NCI-H446 (cell line): ENCODE data around the gene EIPR1.

Experiments used
- DNase-seq, 2 experiments: peaks; one replicate each; lab custom pipeline; 2025; lab: John Stamatoyannopoulos, UW

Gene EIPR1

DNA sequence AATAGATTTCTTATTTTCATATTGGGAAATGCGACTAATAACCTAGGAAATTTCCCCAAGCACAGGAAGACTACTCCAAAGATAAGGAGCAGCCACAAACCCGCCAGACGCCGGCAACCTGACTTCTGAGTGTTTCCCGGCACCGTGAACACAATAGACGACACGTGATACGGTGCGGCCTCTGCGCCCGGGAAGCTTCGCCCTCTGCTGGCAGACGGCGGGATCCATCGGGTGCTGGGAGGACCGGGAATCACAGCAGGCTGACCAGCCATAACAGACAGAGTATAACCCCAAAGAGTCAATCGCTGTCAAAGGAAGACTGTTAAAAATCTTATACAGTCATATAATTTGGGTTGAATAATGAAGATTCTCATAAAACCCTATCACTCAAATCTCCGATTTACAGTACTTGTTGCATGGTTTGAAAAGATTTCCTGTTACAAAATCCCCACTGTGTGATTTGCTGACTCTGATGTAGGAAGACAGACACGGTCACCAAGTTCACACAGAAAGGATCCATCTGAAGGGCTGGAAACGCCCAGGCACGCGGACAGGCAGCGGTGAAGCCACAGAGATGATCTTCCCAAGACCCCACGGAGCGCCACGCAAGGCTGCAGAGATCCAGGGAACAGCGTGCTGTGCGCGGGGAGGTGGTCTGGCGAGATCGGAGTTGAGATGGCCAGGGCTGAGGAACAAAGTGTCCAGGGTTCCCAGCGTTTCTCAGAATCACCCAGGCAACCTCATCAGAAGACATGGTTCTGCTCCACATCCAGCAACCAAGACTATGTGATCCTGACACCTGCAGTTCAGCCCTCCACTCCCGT is 73.8 kb downstream of the EIPR1 start:
- peak; percentile 81 to 87 for DNase-seq

DNA sequence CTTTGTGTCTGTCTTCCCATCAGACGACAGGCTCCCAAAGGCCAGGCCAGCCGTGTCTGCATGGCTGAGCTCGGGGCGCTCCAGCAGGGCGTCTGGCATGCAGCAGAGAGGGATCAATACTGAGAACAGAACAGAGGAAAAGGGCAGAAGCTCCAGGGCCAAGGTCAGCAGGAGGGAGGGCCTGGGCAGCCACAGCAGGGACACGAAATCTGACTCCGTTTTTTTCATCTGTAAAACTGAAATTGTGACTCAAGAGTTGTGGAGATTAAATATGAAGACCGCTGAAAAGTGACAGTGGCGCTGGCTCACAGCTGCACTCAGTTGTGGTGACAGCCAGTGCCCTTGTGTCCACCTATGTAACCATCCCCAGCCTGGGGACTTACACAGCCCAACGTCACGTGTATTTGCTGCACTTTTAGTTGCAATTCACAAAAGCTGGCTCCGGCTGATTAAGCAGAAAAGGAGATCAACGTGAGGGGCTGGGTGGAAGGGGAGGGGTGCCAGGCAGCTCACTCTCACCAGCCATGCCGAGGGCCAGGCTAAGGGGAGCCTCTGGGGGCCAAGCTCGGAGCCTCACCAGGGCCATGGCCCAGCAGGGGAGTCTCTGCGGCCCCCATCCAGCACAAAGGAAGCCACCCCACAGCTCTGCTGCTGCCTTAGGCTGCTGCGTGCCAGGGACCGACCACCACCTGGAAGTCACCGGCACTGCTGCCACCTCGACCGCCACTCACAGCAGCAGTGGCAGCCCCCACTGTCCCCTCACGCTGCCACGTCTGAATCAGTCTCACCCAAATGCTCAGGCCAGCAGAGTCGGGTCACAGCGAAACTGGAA is 74.7 kb downstream of the EIPR1 start:
- DNase-seq: no peak

DNA sequence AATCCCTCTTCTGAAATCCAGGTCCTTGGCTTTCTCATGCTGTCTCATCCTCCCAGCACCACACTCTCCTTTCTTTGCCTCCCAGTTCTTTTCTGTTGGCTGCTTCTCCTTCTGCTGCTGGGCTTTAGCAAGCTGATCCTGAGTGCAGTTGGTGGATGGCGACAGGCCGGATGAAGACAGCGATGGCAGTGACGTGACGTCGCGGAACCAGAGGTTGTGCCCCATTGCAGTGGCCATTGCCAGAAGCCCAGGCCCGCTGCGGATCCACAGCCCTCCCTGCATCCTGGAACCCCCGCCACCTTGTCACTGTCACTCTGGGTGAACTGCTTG is 75.2 kb downstream of the EIPR1 start:
- no peak for DNase-seq

DNA sequence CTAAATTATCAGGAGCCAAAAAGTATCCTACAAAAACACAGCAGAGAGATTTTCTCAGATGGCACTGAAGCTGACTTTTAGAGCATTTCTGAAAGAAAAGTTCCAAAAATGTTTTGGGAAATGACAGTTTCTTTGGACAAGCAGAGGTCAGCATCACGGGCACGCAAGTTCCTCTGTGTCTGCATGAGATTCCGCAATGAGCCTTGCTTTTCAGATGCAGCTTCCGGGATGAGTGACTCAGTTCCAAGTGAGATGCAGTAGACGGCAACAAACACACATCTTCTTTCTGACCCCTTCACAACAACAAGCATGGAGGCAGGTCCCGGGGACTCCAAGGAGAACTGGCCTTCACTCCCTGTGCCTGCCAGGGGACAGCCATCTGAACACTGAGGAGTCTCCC is 76.6 kb downstream of the EIPR1 start:
- no peak for DNase-seq

DNA sequence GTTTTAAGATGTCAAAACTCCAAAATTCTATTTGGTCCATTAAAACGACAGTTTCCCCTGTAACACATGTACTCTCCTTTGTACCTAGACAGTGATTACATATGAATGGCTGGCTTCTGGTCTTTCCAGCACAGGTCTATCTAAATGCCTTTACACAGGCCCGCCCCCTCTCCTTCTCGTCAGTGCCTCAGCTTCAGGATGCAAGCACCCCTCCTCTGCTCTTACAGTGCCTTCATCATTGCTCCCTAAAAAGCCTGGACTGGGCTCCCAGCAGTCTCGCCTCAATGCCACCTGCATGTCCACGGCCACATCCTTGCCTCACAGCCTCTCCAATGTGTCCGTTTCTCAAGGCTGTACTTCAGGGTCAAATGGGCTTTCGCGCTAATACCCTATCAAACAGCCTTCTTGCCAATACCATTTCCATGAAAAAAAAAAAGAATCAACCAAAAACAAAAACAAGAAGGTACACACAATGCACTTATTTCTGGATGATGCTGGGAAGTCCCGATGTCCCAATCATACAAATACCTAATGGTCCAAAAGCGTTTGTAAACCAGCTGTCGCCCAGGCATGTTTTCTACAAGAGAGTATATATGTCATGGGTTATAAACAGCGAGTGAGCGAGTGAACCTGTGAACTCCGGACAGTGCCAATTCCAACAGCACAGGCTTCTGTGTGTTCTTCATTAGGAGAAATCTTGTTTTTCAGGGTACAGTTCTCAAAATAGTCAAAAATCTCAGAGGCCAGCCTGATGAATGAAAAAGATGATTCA is 77.2 kb downstream of the EIPR1 start:
- DNase-seq: no peak

GRCh38 chr2:3299703-3300102 is 77.9 kb downstream of the EIPR1 start:
- DNase-seq: no peak

GRCh38 chr2:3299130-3299529 is 78.5 kb downstream of the EIPR1 start:
- no peak for DNase-seq

GRCh38 chr2:3298191-3298590 is 79.4 kb downstream of the EIPR1 start:
- DNase-seq: no peak

DNA sequence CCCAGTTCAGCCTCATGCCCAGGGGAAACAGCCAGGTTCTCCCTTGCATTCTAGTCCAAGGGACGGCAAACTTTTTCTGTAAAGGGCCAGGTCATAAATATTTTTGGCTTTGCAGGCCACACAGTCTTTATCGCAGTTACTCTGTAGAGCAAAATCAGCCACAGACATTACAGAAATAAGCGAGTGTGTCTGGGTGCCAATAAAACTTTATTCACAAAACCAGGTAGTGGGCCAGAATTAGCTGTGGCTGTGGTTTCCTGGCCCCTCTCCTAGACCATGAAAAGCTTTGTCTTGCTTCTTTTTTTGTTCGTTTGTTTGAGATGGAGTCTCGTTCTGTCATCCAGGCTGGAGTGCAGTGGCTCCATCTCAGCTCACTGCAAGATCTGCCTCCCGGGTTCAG is 80.1 kb downstream of the EIPR1 start:
- no peak for DNase-seq

- no peak for DNase-seq
Measured at GRCh38 chr2:3296182-3296972, 81.2 kb downstream of the EIPR1 start.

- DNase-seq: no peak
Measured at GRCh38 chr2:3294493-3294892, 83.1 kb downstream of the EIPR1 start.

- DNase-seq: no peak
Measured at GRCh38 chr2:3294069-3294468, 83.5 kb downstream of the EIPR1 start.

GRCh38 chr2:3293221-3293620 is 84.4 kb downstream of the EIPR1 start:
- DNase-seq: no peak

DNA sequence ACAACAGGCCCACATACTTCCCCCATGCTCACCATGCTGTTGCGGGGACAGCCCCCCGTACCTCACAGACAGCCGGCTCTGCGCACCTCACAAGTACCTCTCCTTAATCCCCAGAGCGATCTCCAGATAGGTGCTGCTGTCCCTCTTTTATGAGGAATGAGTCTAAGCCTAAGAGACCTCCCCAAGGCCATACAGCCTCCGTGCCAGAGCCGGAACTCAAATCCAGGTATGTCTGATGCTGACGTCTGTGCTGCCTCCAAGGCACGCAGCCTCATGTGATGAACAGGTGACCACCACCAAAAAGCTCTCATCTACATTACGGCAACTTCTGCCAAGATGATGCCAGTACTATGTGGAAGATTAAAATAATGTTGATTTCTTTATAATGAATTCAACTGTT is 85.2 kb downstream of the EIPR1 start:
- no peak for DNase-seq

GRCh38 chr2:3291750-3292149 is 85.9 kb downstream of the EIPR1 start:
- no peak for DNase-seq

DNA sequence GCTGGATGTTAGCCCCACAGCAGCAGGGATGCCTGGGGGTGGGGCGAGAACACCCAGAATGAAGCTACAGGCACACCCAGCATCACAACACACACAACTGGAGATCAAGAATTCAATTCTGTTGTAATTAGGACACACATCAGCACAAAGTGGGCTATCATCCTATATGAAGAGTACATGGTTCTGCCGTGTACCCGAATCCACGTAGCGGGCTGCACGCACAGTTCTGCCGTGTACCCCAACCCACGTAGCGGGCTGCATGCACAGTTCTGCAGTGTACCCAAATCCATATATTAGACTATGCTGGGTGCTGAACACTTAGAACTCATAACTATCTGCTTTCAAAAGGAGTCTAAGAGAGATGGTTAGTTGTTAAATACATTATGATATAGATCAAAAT is 86.5 kb downstream of the EIPR1 start:
- no peak for DNase-seq

GRCh38 chr2:3290655-3291054 is 87.0 kb downstream of the EIPR1 start:
- DNase-seq: no peak

GRCh38 chr2:3289971-3290370 is 87.6 kb downstream of the EIPR1 start:
- DNase-seq: no peak

- no peak for DNase-seq
Measured at GRCh38 chr2:3289526-3289925, 88.1 kb downstream of the EIPR1 start.

GRCh38 chr2:3289171-3289515 is 88.5 kb downstream of the EIPR1 start:
- DNase-seq: no peak

- no peak for DNase-seq
Measured at GRCh38 chr2:3288470-3289170, 89.0 kb downstream of the EIPR1 start.
